Endodermal cell (in vitro differentiated cells): Measurements from ENCODE around the gene FCRLA. TPM values are rescaled to one million over a fixed set of nuclear protein-coding genes. Genes with fewer than 3 reads are reported as not detected.

Experiments used
- DNase-seq: peaks from one replicate; pipeline ENCODE4 v3.0.0-alpha.2; 2017
- H3K27ac ChIP-seq: 2 replicates; pipeline ENCODE4 v1.5.1; 2013; ENCODE audit warnings: mild to moderate bottlenecking, low read depth, low read length, moderate library complexity
- H3K27me3 ChIP-seq: 2 replicates; pipeline ENCODE4 v1.6.1; 2013; ENCODE audit warnings: mild to moderate bottlenecking, low read length, moderate library complexity; ENCODE audit not compliant: insufficient read depth, control insufficient read depth, poor library complexity, severe bottlenecking
- H3K36me3 ChIP-seq: 2 replicates; pipeline ENCODE4 v1.7.0; 2013; ENCODE audit warnings: mild to moderate bottlenecking, low read length, moderate library complexity; ENCODE audit not compliant: control insufficient read depth, insufficient read depth
- H3K4me1 ChIP-seq: one replicate; pipeline ENCODE4 v1.7.0; 2013; ENCODE audit warnings: low read length; ENCODE audit not compliant: control insufficient read depth, insufficient read depth
- H3K4me3 ChIP-seq: 2 replicates; pipeline ENCODE4 v1.5.1; 2013; ENCODE audit warnings: mild to moderate bottlenecking, low read length, moderate library complexity
- H3K9ac ChIP-seq: 2 replicates; pipeline ENCODE4 v1.6.1; 2013; ENCODE audit warnings: mild to moderate bottlenecking, low read length, moderate library complexity; ENCODE audit not compliant: poor library complexity, severe bottlenecking; ENCODE audit errors: extremely low read depth
- H3K9me3 ChIP-seq: 2 replicates; pipeline ENCODE4 v1.6.1; 2013; ENCODE audit warnings: mild to moderate bottlenecking, low read length, moderate library complexity; ENCODE audit not compliant: control insufficient read depth
- H3K27ac Mint-ChIP-seq: 2 replicates; pipeline ENCODE4 v1.8.0; 2020; ENCODE audit warnings: mixed read lengths
- H3K27me3 Mint-ChIP-seq: 2 replicates; pipeline ENCODE4 v1.8.0; 2021; ENCODE audit warnings: mild to moderate bottlenecking, mixed read lengths; ENCODE audit not compliant: insufficient read depth
- H3K36me3 Mint-ChIP-seq: 2 replicates; pipeline ENCODE4 v1.8.0; 2020; ENCODE audit warnings: low read depth, mixed read lengths
- H3K4me1 Mint-ChIP-seq: 2 replicates; pipeline ENCODE4 v1.8.0; 2020; ENCODE audit warnings: mixed read lengths
- H3K4me3 Mint-ChIP-seq: 2 replicates; pipeline ENCODE4 v1.8.0; 2020; ENCODE audit warnings: mild to moderate bottlenecking, moderate library complexity, mixed read lengths
- H3K9me3 Mint-ChIP-seq: 2 replicates; pipeline ENCODE4 v1.8.0; 2020; ENCODE audit warnings: mild to moderate bottlenecking, mixed read lengths
- CTCF ChIP-seq: fragments of 200-600 bp; sonication (generic); conservative IDR thresholded peaks from 2 replicates; pipeline ENCODE4 v1.5.0; 2021; ENCODE audit warnings: antibody characterized with exemption, mild to moderate bottlenecking
- WGBS, 2 experiments: methylation state at CpG; one replicate each; pipeline versions ENCODE4 v1.1.5 to v1.1.7; 2013; ENCODE audit warnings: missing lambda C conversion rate in 2 of 2, mixed read lengths in 1 of 2; ENCODE audit not compliant: insufficient coverage in 1 of 2, insufficient read length in 1 of 2; 5-methylcytosine and 5-hydroxymethylcytosine counted together
- total RNA-seq, 2 donors: library from RNA; stranded (reverse); fragmentation: NEBNext Ultra II Directional in 1 of 2; extraction: Animal tissue kit (Norgen Biotek cat#: 25700) in 1 of 2; gene quantifications; 2 replicates in 1 of 2; 3 replicates in 1 of 2; pipeline ENCODE4 v1.2.1, GENCODE V29; 2021

Gene FCRLA
- total RNA-seq, 2 donors from 2014 or later, result not detected

- Histone ChIP-seq H3K36me3 (no peaks in the 10 kb centered on the region), H3K27ac (no peak overlapping the region), H3K27me3 (peaks cover 33% of the 10 kb centered on the region), H3K9ac (no peak overlapping the region), H3K4me1 (peaks cover 24% of the 10 kb centered on the region), H3K4me3 (no peak overlapping the region), H3K9me3 (no peaks in the 10 kb centered on the region)
- H3K4me1 Mint-ChIP-seq, result peaks cover 45% of the 10 kb centered on the region
- H3K36me3 Mint-ChIP-seq, result no peaks in the 10 kb centered on the region
- peaks cover 50% of the 10 kb centered on the region for H3K27me3 Mint-ChIP-seq
- DNase-seq, result no peak
- H3K27ac Mint-ChIP-seq, result no peak overlapping the region
- WGBS, 2 experiments, result 78% methylated on average over 1 of the region's 1 CpG; no CpG with 5 or more reads in 1 of the 2 experiments
- H3K9me3 Mint-ChIP-seq, result no peaks in the 10 kb centered on the region
- H3K4me3 Mint-ChIP-seq, result no peak overlapping the region
- no peak for TF ChIP-seq CTCF
Measured at GRCh38 chr1:161733526-161733925, 26.5 kb downstream of the FCRLA start.

- Mint-ChIP-seq H3K9me3 (no peaks in the 10 kb centered on the region), H3K27me3 (peaks cover 32% of the 10 kb centered on the region), H3K36me3 (no peaks in the 10 kb centered on the region), H3K4me1 (peaks cover 36% of the 10 kb centered on the region), H3K4me3 (no peak overlapping the region), H3K27ac (no peak overlapping the region)
- Histone ChIP-seq H3K4me3 (no peak overlapping the region), H3K27ac (no peak overlapping the region), H3K27me3 (peaks cover 18% of the 10 kb centered on the region), H3K9me3 (no peaks in the 10 kb centered on the region), H3K9ac (no peak overlapping the region), H3K36me3 (no peaks in the 10 kb centered on the region), H3K4me1 (peaks cover 21% of the 10 kb centered on the region)
- no peak for DNase-seq
- 93 to 100% methylated on average over 2 to 3 of the region's 3 CpGs for WGBS, 2 experiments
- TF ChIP-seq CTCF, result no peak
Measured at GRCh38 chr1:161735837-161736236, 28.8 kb downstream of the FCRLA start.

GRCh38 chr1:161736335-161736969 is 29.4 kb downstream of the FCRLA start:
- Mint-ChIP-seq H3K27ac (no peak overlapping the region), H3K4me3 (no peak overlapping the region), H3K9me3 (no peaks in the 10 kb centered on the region), H3K36me3 (no peaks in the 10 kb centered on the region), H3K4me1 (peaks cover 30% of the 10 kb centered on the region), H3K27me3 (peaks cover 26% of the 10 kb centered on the region)
- WGBS, 2 experiments, result 45 to 79% methylated on average over 2 to 4 of the region's 4 CpGs
- no peak for DNase-seq
- no peak overlapping the region for H3K27ac ChIP-seq
- no peak overlapping the region for H3K9ac ChIP-seq
- no peaks in the 10 kb centered on the region for H3K9me3 ChIP-seq
- no peak overlapping the region for H3K4me3 ChIP-seq
- H3K4me1 ChIP-seq, result peaks cover 16% of the 10 kb centered on the region
- H3K27me3 ChIP-seq, result peaks cover 16% of the 10 kb centered on the region
- TF ChIP-seq CTCF, result no peak
- no peaks in the 10 kb centered on the region for H3K36me3 ChIP-seq
